Activated effector memory CD4-positive, alpha-beta T cell treated with Interleukin-2 at 50 U/mL for 16 hours (primary cell): ENCODE results near the gene FOXP4.

Experiments used
- DNase-seq: peaks from one replicate; pipeline ENCODE4 v3.0.0-alpha.2; 2020

FOXP4 gene

GRCh38 chr6:41566961-41567360 is 20.8 kb downstream of the FOXP4 start:
- no peak for DNase-seq

- DNase-seq = no peak
These were observed 21.5 kb downstream of the FOXP4 start for GRCh38 chr6:41567684-41568083.

DNA sequence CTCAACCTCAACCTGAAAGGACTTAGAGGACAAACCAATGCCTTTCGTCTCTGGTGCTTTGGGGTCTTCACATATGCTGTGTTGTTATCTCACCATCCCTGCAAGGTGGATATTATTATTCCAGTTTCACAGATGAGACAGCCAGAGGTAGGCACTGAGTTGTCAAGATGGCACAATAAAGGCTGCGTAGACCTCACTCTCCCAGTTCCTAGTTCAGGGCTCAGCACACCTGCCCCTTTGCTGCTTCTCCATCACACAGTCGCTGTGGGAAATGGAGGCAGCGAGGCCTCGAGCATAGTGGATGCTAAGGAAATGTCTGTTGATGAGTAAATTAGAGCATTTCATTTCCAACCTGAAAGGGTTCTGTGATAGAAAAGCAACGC is 22.0 kb downstream of the FOXP4 start:
- DNase-seq = no peak

- no peak for DNase-seq
These were observed 22.6 kb downstream of the FOXP4 start for GRCh38 chr6:41568585-41569384.

DNA sequence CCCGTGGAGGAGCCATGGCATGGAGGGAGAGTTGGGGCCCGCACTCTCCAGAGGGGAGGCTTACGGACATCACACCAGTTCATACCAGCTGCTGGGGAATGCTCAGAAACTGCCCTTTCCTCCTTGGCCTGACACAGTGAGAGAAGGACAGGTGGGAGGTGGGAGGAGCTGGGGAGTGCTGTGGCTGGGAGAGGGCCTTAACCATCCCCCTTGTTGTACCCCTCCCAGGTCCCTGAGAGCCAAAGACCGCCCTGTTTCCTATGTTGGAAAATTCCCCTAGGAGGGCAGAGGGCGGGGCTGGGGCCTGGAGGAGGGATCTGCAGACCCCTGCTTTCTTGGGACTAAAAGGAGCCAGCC is 24.1 kb downstream of the FOXP4 start:
- no peak for DNase-seq

DNA sequence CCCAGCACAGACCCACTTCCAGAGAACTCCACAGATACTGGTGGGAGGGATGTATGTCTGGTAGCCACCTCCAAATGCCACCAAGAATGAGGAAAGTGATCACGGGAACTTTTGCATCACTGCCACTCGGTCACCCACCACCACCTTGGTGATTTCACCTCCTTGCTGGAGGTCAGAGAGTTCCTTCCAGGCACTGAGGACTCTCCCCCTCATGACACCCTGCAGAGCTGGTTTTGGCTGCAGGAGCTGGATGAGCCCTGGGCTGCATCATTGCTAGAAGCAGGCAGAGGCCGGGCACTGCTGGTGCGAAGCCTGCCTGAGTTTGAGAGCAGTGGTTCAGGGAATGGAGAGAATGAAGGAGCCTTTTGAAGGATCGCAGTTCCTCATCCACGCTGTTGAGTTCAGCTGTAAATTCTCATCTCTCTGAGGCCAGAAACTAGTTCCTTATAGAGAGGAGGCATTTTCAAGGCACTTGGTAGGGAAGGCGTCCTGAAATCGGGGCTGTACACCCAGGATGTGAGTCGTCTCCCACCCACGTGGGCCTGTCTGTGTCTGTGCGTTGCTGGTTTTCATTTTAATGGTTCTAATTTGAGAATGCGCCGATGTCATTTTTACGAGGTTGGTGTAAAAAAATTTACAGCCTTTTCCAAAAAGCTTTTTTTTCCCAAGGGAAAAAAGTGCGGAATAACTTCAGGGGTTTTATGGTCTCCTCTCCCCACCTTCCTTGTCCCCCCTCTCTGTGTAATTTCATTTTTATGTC is 25.0 kb downstream of the FOXP4 start:
- no peak for DNase-seq

GRCh38 chr6:41572613-41573012 is 26.4 kb downstream of the FOXP4 start:
- no peak for DNase-seq

DNA sequence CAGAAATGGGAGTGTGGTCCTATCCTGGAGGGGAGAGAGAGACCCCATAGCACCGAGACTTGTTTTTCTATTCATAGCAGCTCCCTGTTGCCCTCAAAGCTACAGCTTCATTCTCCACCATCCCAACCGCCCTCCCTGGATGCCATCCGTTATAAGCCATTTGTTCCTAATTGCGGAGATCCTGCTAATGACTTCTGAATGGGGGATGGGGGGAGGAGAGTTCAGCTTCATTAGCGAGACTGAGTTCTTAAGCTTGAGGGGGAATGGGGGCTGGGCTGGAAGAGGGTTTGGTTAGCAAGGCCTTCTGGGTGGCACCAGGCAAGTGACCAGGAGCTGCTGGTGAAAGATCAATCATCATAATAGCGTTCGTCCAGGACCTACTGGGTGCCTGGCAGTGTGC is 27.1 kb downstream of the FOXP4 start:
- DNase-seq = no peak

DNA sequence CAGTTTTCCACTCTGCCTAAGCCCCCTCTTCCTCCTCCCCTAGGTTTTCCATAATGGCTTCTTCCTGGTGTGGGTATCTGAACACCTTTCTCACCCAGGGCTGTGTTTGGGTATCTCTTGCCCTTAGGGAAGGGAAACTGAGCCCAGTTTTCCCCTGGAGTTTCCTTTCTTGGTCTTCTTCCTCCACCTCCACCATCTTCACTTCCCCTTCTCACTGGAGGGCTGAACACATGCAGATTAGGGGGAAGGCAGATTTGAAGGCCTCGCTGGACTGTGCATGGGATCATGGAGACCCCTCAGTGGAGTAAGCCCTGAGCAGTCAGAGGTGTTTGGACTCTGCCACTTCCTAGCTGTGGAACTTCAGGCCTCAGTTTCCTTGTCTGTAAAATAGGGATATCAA is 27.8 kb downstream of the FOXP4 start:
- no peak for DNase-seq

DNA sequence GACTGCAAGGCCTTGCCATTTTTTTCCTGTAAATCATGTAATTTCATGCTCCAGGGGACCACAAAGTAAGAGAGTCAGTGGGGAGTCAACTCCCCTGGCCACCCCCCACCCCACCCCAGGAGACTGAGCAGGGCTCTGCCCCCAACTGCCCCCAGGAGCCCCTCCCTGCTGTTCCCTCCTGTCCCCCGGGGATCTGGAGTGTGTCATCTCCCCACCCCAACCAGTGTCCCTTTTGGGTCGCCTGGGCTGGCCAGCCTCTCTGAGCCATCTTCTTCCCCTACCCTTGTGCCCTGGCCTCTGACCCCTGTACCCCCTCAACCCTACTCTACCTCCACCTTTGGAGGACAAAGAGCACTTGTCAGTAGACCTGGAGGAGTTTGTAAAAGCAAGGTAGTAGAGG is 29.4 kb downstream of the FOXP4 start:
- no peak for DNase-seq

DNA sequence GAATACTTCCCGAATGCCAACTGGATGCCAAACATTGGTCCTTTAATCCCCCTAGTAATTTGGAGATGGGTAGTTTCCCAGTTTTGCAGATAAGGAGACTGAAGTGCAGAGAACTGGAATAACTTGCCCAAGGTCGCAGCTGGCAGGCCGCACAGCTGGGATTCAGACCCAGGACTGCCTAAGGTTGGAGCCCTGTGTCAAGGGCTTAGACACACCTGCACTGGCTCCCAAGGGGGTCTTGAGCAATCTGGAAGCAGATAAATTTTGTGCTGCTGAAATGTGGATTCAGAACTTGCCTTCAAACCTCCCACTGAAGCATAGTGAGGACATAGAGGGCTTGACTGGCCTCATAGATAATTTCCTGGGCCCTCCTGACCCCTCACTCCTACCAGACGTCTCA is 30.5 kb downstream of the FOXP4 start:
- DNase-seq = no peak

DNA sequence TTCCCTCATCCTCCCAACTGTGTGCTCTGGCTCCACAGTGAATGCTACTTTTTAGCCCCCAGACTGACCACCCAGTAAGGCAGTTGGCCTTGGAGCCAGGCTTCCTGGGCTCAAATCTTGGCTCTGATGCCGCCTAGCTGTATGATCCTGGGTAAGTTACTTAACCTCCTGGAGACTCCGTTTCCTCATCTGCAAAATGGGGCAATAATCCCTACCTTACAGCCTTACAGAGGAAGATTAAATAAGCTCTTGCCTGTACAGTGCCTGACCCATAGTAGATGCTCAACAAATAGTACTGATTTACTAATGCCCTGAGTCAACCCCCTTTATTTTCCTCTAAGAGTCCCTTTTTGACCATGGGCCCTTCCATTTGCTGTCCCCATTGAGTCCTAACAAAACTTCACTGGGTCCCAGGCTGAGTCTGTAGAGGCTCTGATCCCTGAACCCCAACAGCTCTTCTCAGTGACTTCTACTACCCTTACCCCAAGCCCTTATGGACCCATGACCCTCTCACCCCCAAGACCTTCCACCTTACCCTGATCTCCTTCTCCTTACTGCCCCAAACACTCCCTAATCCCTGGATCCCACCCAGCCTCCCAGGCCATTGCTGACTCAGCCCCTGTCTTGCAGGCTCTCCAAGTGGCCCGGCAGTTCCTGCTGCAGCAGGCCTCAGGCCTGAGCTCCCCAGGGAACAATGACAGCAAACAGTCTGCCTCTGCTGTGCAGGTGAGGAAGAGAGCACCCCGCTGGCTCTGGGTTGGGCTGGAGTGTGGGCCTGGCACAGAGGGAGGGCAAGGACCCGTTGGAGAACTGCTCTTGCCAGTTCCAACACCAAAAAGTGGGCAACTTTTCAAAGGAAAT is 31.4 kb downstream of the FOXP4 start:
- DNase-seq = no peak

- DNase-seq = no peak
These were observed 32.3 kb downstream of the FOXP4 start for GRCh38 chr6:41578217-41579087.

DNA sequence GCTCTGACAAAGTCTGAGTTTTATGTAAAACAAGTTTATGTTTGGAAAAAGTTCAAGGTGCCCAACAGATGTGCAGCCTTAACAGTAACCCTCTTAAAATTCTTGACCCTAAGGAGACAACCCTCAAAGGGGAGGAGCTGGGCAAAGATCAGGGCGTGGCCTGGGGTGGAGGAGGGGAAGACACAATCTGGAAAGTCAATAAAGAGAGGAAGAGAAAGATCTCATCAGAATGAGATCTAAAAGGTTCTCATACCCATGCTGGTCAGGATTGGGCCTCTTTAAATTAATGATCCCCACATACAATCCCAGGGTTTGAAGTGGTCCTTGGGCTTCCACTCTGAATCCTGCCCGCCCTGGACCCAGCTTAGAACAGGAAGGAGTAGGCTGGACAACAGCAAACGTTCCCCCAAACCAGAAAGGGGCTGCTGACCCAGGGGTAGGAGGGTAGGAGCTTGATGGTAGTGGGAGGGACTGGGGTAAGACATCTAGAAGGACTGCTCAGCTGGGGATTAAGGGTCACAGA is 33.0 kb downstream of the FOXP4 start:
- DNase-seq = no peak

DNA sequence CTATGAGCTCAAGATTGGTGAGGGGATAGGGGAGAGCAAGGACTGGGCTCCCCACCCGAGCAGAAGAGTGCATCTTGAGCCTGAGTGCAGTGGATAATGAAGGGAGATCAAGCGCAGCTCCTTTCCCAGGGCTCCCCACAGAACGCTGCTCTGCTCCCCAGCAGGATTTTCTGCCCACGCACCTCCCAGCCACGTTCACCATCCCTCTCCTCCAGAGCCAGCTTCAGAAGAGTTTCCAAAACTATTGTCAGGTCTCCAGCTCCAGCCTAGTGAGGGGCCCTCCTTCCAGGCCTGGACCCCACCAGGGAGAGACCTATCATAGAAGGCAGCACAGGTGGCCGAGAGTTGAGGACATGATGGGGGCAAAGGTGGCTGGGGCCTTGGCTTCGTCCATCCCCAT is 34.5 kb downstream of the FOXP4 start:
- DNase-seq = no peak

DNA sequence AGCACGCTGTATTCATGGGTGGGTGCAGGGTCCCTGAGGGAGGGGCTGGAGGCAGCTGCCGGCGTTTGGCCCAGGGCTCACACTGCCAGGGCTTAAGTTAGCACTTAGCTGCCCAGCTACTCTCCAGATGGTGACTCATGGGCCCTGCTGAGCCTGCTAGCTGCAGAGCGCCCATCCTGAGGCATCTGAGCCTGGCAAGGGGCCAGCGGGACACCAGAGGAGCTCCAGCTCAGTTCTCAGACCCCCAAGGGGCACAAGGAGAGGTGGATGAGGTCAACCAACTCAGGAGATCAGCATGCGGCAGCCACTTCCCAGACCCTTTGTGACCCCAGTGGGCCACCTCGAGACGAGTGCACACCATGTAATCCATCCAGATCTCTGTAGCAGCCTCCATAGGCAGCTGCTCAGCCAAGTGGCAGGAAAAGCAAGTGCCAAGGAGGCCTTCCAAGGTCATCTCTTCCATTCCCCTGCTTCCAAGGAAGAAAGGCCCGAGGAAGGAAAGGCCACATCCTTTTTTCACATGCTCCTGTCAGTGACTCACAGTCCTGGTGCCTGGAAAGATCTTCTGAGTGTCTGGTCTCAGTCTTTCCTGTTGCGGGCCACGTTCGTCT is 35.3 kb downstream of the FOXP4 start:
- DNase-seq = no peak

GRCh38 chr6:41582540-41582939 is 36.4 kb downstream of the FOXP4 start:
- no peak for DNase-seq

DNA sequence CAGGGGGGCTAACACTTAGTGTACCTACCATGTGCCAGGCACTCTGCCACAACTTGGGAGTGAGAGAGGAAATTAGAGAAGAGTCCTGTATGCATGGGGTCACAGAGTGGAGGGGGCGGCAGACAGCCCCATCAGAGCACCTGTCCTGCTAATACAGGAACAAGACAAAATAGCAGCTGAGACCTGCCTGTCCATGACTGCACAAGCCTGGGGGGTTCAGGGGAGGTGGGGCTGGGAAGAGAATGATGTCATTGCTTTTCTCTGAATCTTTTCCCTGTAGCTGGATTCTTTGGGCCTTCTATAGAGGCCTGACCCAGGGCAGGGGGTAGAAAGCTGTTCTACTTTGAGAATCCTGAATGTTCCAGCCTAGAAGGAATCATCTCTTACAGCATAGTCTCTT is 37.4 kb downstream of the FOXP4 start:
- DNase-seq = no peak

DNA sequence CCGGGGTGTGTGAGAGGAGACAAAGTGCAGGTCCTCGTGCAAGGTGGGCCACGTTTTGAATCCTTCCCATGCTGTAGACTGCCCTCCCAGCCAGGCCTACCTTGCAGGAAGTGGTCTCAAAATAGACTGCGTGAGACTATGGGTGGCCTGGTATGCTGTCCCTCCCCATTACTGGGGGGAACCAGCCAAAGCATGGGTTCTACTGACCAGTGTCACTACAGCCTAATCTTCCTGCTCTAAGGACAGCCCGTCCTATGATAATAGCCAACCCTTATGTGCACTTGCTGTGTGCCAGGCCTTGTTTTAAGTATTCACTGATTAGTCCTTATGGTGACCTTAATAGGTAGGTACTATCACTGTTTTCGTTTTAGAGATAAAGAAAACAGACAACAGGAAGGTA is 38.0 kb downstream of the FOXP4 start:
- no peak for DNase-seq

GRCh38 chr6:41584668-41585205 is 38.6 kb downstream of the FOXP4 start:
- DNase-seq = no peak

DNA sequence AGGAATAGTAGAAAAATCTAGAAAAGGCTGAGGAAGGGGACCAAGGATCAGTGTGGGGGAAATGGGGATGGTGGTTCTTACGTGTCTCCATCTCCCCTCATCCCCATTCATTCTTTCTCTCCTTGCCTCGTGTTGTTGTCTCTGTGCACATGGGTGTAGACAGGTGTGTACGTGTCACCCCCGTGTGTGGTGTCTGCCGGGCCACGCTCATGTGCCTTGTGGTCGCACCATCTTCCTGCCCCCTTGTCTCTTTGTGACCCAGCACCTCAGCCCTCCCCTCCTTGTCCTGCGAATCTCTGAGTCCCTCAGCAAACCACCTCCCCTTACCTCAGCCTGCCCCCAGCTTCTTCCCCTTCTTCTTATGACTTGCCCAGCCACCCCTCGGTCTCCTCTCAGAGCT is 39.4 kb downstream of the FOXP4 start:
- DNase-seq = no peak
